Measurements from ENCODE around the gene GCGR.
A peak's percentile ranks its signal among the peaks of the same experiment; 100 is the strongest.

The GCGR gene

GRCh38 chr17:81808778-81809555, 5.0 kb downstream of the GCGR start (continued):
- TF ChIP-seq KLF1 (tag by site-specific recombination; IDR thresholded peaks at IDR 0.05) (no peak), ZNF560 (tag by site-specific recombination; IDR thresholded peaks at IDR 0.05; ENCODE audit: borderline replicate concordance) (no peak), ZIC2 (tag by site-specific recombination; IDR thresholded peaks at IDR 0.05) (peak; percentile 97), ZNF514 (tag by site-specific recombination; IDR thresholded peaks at IDR 0.05) (no peak), SP7 (tag by site-specific recombination; IDR thresholded peaks at IDR 0.05) (no peak), ZNF292 (tag by site-specific recombination; IDR thresholded peaks at IDR 0.05; ENCODE audit: borderline replicate concordance, low read depth) (no peak), ZNF510 (tag by site-specific recombination; IDR thresholded peaks at IDR 0.05; ENCODE audit: insufficient replicate concordance) (no peak), IKZF3 (tag by site-specific recombination; IDR thresholded peaks at IDR 0.05) (no peak), ZNF266 (tag by site-specific recombination; IDR thresholded peaks at IDR 0.05; ENCODE audit: low read depth) (no peak), ZNF629 (tag by site-specific recombination; IDR thresholded peaks at IDR 0.05) (no peak), ZNF157 (tag by site-specific recombination; IDR thresholded peaks at IDR 0.05) (no peak), ZBTB6 (tag by site-specific recombination; IDR thresholded peaks at IDR 0.05) (no peak), ZFP3 (tag by site-specific recombination; IDR thresholded peaks at IDR 0.05; ENCODE audit: low read depth) (no peak), ZNF354C (tag by site-specific recombination; IDR thresholded peaks at IDR 0.05; ENCODE audit: borderline replicate concordance, low read depth) (no peak), ZNF623 (tag by site-specific recombination; IDR thresholded peaks at IDR 0.05) (no peak), ZNF830 (tag by site-specific recombination; IDR thresholded peaks at IDR 0.05; ENCODE audit: low read depth) (no peak), OVOL3 (tag by site-specific recombination; IDR thresholded peaks at IDR 0.05) (no peak), ZNF350 (tag by site-specific recombination; IDR thresholded peaks at IDR 0.05) (no peak), REST (tag by site-specific recombination; IDR thresholded peaks at IDR 0.05) (no peak), HIC1 (tag by site-specific recombination; IDR thresholded peaks at IDR 0.05) (peak; percentile 82), TRIM28 (IDR thresholded peaks at IDR 0.05; ENCODE audit: borderline replicate concordance, low read length) (peak; percentile 69; the same call in 1 of the 2 replicates), SETDB1 (IDR thresholded peaks at IDR 0.05; ENCODE audit: insufficient read length, low read length) (no peak), GLIS2 (tag by site-specific recombination; IDR thresholded peaks at IDR 0.05) (peak; percentile 73), ZBTB10 (tag by site-specific recombination; IDR thresholded peaks at IDR 0.05) (no peak), ZNF768 (tag by site-specific recombination; IDR thresholded peaks at IDR 0.05) (no peak), ZNF18 (tag by site-specific recombination; IDR thresholded peaks at IDR 0.05) (no peak), ZNF513 (tag by site-specific recombination; IDR thresholded peaks at IDR 0.05) (no peak)
